Parathyroid adenoma (tissue), 2 donors: ENCODE data around the gene VAV3.

Source experiments
- H2AFZ ChIP-seq: fragments of 300-600 bp; sonication (generic); one replicate; pipeline ENCODE4 v1.7.0; 2017; ENCODE audit warnings: antibody characterized with exemption, mild to moderate bottlenecking
- H3K27ac ChIP-seq: fragments of 300-600 bp; sonication (generic); one replicate; pipeline ENCODE4 v1.7.0; 2017
- H3K27me3 ChIP-seq: fragments of 300-600 bp; sonication (generic); one replicate; pipeline ENCODE4 v1.7.0; 2017; ENCODE audit warnings: low read length; ENCODE audit not compliant: control insufficient read depth, insufficient read depth
- H3K36me3 ChIP-seq: fragments of 300-600 bp; sonication (generic); one replicate; pipeline ENCODE4 v1.7.0; 2017; ENCODE audit warnings: low read length; ENCODE audit not compliant: control insufficient read depth, insufficient read depth
- H3K4me1 ChIP-seq: fragments of 300-600 bp; sonication (generic); one replicate; pipeline ENCODE4 v1.7.0; 2017; ENCODE audit warnings: control low read depth
- H3K4me2 ChIP-seq: fragments of 300-600 bp; sonication (generic); one replicate; pipeline ENCODE4 v1.7.0; 2017; ENCODE audit warnings: low read length
- H3K4me3 ChIP-seq: fragments of 300-600 bp; sonication (generic); one replicate; pipeline ENCODE4 v1.7.0; 2017; ENCODE audit warnings: low read depth, low read length
- H3K79me2 ChIP-seq: fragments of 300-600 bp; sonication (generic); one replicate; pipeline ENCODE4 v1.7.0; 2017; ENCODE audit warnings: control low read depth
- H3K9ac ChIP-seq: fragments of 300-600 bp; sonication (generic); one replicate; pipeline ENCODE4 v1.7.0; 2017; ENCODE audit warnings: mild to moderate bottlenecking
- H3K9me3 ChIP-seq: fragments of 300-600 bp; sonication (generic); one replicate; pipeline ENCODE4 v1.7.0; 2017; ENCODE audit warnings: low read length; ENCODE audit not compliant: control insufficient read depth
- TF ChIP-seq, protein P1 (sequence below): fragments of 300-600 bp; sonication (generic); IDR thresholded peaks from one replicate; pipeline ENCODE4 v1.7.0; 2017; ENCODE audit warnings: antibody characterized with exemption, mild to moderate bottlenecking
- donor health status: primary hyperparathyroidism.

VAV3 gene

DNA sequence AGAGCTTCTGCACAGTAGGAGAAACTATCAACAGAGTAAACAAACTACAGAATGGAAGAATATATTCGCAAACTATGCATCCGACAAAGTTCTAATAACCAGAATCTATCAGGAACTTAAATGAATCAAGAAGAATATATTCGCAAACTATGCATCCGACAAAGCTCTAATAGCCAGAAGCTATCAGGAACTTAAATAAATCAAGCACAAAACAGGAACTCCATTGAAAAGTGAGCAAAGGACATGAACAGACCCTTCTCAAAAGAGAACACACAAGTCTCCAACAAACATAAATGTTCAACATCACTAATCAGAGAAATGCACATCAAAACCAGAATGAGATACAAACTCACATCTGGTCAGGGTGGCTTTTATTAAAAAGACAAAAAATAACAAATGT lies 126.9 kb downstream of the VAV3 start:
- no peaks in the 10 kb centered on the region for H3K9me3 ChIP-seq
- no peak overlapping the region for H2AFZ ChIP-seq
- no peaks in the 10 kb centered on the region for H3K27me3 ChIP-seq
- no peaks in the 10 kb centered on the region for H3K36me3 ChIP-seq
- TF ChIP-seq, protein P1, sequence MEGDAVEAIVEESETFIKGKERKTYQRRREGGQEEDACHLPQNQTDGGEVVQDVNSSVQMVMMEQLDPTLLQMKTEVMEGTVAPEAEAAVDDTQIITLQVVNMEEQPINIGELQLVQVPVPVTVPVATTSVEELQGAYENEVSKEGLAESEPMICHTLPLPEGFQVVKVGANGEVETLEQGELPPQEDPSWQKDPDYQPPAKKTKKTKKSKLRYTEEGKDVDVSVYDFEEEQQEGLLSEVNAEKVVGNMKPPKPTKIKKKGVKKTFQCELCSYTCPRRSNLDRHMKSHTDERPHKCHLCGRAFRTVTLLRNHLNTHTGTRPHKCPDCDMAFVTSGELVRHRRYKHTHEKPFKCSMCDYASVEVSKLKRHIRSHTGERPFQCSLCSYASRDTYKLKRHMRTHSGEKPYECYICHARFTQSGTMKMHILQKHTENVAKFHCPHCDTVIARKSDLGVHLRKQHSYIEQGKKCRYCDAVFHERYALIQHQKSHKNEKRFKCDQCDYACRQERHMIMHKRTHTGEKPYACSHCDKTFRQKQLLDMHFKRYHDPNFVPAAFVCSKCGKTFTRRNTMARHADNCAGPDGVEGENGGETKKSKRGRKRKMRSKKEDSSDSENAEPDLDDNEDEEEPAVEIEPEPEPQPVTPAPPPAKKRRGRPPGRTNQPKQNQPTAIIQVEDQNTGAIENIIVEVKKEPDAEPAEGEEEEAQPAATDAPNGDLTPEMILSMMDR: no peak
- H3K4me2 ChIP-seq: no peak overlapping the region
- H3K27ac ChIP-seq: no peak overlapping the region
- H3K9ac ChIP-seq: no peak overlapping the region
- H3K4me1 ChIP-seq: no peaks in the 10 kb centered on the region
- H3K79me2 ChIP-seq: no peaks in the 10 kb centered on the region
- H3K4me3 ChIP-seq: no peak overlapping the region

DNA sequence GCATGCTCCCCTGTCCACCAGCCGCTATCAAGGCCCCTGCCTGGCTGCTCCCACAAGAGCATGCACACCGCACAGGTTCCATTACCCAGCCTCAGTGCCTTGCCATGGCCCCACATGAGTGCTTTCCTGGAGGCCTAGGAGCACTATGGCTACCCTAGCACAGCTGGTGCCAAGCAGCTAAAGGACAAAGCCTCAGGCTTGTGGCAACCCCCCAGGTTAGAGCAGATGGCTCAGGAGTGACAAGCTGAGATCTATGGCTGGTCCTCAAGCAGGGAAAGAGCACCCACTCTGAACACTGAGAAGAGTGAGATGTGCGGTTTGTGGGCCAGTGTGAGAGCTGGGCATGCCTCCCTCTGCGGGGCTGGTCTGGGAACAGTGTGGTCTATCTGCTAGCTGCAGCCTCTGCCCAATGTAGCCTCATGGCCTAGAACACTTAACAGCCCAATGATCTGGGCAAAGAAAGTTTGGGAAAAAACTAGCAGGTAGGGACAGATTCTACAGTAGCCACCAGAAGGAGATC lies 129.8 kb downstream of the VAV3 start:
- TF ChIP-seq, protein P1: no peak
- H3K9ac ChIP-seq: no peak overlapping the region
- no peaks in the 10 kb centered on the region for H3K9me3 ChIP-seq
- H3K4me1 ChIP-seq: no peaks in the 10 kb centered on the region
- no peak overlapping the region for H3K4me2 ChIP-seq
- no peak overlapping the region for H2AFZ ChIP-seq
- no peaks in the 10 kb centered on the region for H3K79me2 ChIP-seq
- H3K36me3 ChIP-seq: no peaks in the 10 kb centered on the region
- H3K4me3 ChIP-seq: no peak overlapping the region
- no peak overlapping the region for H3K27ac ChIP-seq
- H3K27me3 ChIP-seq: no peaks in the 10 kb centered on the region

DNA sequence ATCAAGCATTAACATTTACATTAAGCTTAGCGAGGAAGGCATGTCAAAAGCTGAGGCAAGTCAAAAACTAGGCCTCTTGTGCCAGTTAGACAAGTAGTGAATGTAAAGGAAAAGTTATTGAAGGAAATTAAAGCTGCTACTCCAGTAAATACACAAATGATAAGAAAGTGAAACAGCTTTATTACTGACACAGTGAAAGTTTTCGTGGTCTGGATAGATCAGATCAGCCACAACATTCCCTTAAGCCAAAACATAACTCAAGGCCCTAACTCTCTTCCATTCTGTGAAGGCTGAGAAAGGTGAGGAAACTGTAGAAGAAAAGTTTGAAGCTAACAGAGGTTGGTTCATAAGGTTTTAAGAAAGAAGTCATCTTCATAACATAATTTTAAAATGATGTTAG lies 131.9 kb downstream of the VAV3 start:
- H3K36me3 ChIP-seq: no peaks in the 10 kb centered on the region
- H3K4me2 ChIP-seq: no peak overlapping the region
- H3K9me3 ChIP-seq: no peaks in the 10 kb centered on the region
- no peaks in the 10 kb centered on the region for H3K79me2 ChIP-seq
- TF ChIP-seq, protein P1: no peak
- H3K27me3 ChIP-seq: no peaks in the 10 kb centered on the region
- no peak overlapping the region for H3K9ac ChIP-seq
- H3K4me3 ChIP-seq: no peak overlapping the region
- H3K27ac ChIP-seq: no peak overlapping the region
- H3K4me1 ChIP-seq: no peaks in the 10 kb centered on the region
- H2AFZ ChIP-seq: no peak overlapping the region

DNA sequence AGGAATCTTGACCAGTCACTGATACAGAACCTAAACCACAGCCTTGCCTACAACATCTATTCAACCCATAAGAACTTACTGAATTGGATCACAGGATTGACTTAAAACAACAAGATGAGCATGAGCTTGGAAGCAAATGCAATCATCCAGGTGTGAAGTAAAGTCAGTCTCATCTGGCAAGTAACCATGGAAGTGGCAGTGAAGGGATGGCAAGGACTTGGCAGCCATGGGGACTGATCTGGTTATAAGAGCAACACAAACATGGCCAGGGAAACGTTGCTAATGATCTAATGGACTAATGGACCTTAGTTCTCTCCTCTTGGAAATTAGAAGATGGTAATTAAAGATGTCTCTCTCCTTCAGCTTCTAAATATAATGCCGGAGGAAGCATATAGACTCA lies 133.1 kb downstream of the VAV3 start:
- H3K27me3 ChIP-seq: no peaks in the 10 kb centered on the region
- no peak overlapping the region for H3K4me3 ChIP-seq
- TF ChIP-seq, protein P1: no peak
- H3K27ac ChIP-seq: no peak overlapping the region
- H3K36me3 ChIP-seq: no peaks in the 10 kb centered on the region
- no peak overlapping the region for H3K4me2 ChIP-seq
- no peaks in the 10 kb centered on the region for H3K79me2 ChIP-seq
- no peak overlapping the region for H3K9ac ChIP-seq
- no peak overlapping the region for H2AFZ ChIP-seq
- H3K9me3 ChIP-seq: no peaks in the 10 kb centered on the region
- H3K4me1 ChIP-seq: no peaks in the 10 kb centered on the region

DNA sequence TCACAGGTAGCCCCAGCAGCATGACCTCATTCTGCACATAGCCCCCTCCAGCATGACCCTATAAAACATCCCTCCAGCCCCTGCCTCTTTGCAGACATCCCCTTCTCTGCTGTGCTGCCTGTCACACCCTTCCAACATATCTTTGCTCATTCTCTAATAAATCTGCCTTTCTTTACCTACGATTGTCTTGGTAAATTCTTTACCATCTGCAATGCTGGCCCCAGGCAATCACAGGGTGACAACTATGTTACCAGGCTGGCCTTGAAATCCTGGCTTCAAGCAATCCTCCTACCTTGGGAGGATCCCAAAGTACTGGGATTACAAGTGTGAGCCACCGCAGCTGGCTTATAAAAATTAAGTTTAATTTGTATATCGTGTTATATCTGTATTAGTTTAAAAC lies 134.5 kb downstream of the VAV3 start:
- TF ChIP-seq, protein P1: no peak
- H3K4me2 ChIP-seq: no peak overlapping the region

More for the DNA sequence above, 134.5 kb downstream of the VAV3 start:
- no peaks in the 10 kb centered on the region for H3K36me3 ChIP-seq
- no peak overlapping the region for H2AFZ ChIP-seq
- H3K27me3 ChIP-seq: no peaks in the 10 kb centered on the region
- H3K9me3 ChIP-seq: no peaks in the 10 kb centered on the region
- H3K4me3 ChIP-seq: no peak overlapping the region
- no peaks in the 10 kb centered on the region for H3K79me2 ChIP-seq
- no peaks in the 10 kb centered on the region for H3K4me1 ChIP-seq
- no peak overlapping the region for H3K27ac ChIP-seq
- H3K9ac ChIP-seq: no peak overlapping the region
